ENCODE data around the gene NAGK. TPM values are rescaled to one million over a fixed set of nuclear protein-coding genes. Genes with fewer than 3 reads are reported as not detected.

NAGK gene
- total RNA-seq, 4 donors from 2014 or later: 87.5 to 278 (median 166) TPM

DNA sequence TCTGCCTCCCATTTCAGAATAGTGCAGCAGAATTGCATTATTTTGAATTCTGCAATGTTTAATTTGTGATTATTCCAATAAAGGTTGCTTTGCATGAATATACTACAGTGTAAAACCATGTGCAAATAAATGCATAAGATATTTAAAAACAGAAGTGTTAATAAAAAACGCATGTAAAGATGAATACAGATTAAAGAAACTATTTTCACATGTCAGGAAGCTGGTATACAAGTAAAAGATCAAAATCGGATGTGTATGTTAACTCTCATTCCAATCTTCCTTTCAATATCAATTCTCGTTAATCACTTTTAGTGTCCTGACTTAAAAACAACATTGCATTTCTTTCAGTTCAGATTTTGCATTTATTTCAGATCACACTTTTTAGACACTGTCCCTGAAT is 58.5 kb downstream of the NAGK start:
- Histone ChIP-seq H3K27me3 (no peaks in the 10 kb centered on the region), H3K4me1 (peaks cover 13 to 44% (median 28%) of the 10 kb centered on the region in 3 donors), H3K4me3 (no peak overlapping the region), H3K36me3 (peaks cover 0 to 23% (median 0%) of the 10 kb centered on the region in 3 donors), H3K27ac (no peak overlapping the region), H3K9me3 (no peaks in the 10 kb centered on the region)
- 54 to 64% methylated on average over 3 of the region's 3 CpGs for WGBS, 2 donors
- TF ChIP-seq POLR2A (IDR thresholded peaks at IDR 0.05): no peak
- TF ChIP-seq, protein P1, sequence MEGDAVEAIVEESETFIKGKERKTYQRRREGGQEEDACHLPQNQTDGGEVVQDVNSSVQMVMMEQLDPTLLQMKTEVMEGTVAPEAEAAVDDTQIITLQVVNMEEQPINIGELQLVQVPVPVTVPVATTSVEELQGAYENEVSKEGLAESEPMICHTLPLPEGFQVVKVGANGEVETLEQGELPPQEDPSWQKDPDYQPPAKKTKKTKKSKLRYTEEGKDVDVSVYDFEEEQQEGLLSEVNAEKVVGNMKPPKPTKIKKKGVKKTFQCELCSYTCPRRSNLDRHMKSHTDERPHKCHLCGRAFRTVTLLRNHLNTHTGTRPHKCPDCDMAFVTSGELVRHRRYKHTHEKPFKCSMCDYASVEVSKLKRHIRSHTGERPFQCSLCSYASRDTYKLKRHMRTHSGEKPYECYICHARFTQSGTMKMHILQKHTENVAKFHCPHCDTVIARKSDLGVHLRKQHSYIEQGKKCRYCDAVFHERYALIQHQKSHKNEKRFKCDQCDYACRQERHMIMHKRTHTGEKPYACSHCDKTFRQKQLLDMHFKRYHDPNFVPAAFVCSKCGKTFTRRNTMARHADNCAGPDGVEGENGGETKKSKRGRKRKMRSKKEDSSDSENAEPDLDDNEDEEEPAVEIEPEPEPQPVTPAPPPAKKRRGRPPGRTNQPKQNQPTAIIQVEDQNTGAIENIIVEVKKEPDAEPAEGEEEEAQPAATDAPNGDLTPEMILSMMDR (IDR thresholded peaks at IDR 0.05): no peak
- intact Hi-C loops (cut with DNase I): no loop called here
- DNase-seq: no peak

Other genes starting within 250 kb of the NAGK start
- gene CLEC4F, start 248.0 kb upstream of the NAGK start, total RNA-seq: under 1 TPM in 1 of 4 donors, not detected in 3; 0.15 TPM
- 1 to 10 TPM in 2 of 4 donors, under 1 TPM in 1, not detected in 1; 0.35 to 2.5 (median 1.1) TPM for gene CD207, start 232.8 kb upstream of the NAGK start, total RNA-seq
- gene VAX2, start 168.1 kb upstream of the NAGK start, total RNA-seq: 1 to 10 TPM in 1 of 4 donors, under 1 TPM in 3; 0.27 to 1.2 (median 0.56) TPM
- 1 to 10 TPM in 1 of 4 donors, under 1 TPM in 1, not detected in 2; 0.97 to 1.2 TPM for gene ATP6V1B1, start 132.7 kb upstream of the NAGK start, total RNA-seq
- under 1 TPM in 2 of 4 donors, not detected in 2; 0.18 to 0.76 TPM for gene ANKRD53, start 90.0 kb upstream of the NAGK start, total RNA-seq
- 10 to 100 TPM; 22.6 to 33.3 (median 27.1) TPM for gene TEX261, start 73.8 kb upstream of the NAGK start, total RNA-seq
- 10 to 100 TPM; 18.9 to 26.5 (median 21.6) TPM for gene MCEE, start 61.6 kb downstream of the NAGK start, total RNA-seq
- 10 to 100 TPM; 18.9 to 33.0 (median 29.8) TPM for gene MPHOSPH10, start 62.0 kb downstream of the NAGK start, total RNA-seq
- gene PAIP2B, start 158.5 kb downstream of the NAGK start, total RNA-seq: 10 to 100 TPM in 2 of 4 donors, 1 to 10 TPM in 2; 6.5 to 13.9 (median 9.9) TPM

All from esophagus squamous epithelium (tissue), 5 donors.